Cardiac muscle cell (in vitro differentiated cells and primary cell): ENCODE measurements around the gene ZMYND11. TPM values are rescaled to one million over a fixed set of nuclear protein-coding genes. Genes with fewer than 3 reads are reported as not detected.

Source experiments
- DNase-seq, 2 donors: peaks; one replicate each; pipeline versions ENCODE4 v3.0.0 to v3.0.0-alpha.2; 2010 to 2017; ENCODE audit warnings: low read depth in 1 of 2, low spot score in 1 of 2
- H3K27ac ChIP-seq: fragments of 200-600 bp; sonication (generic); 2 replicates; pipeline ENCODE4 v1.5.1; 2016
- H3K27me3 ChIP-seq: fragments of 200-600 bp; sonication (generic); 2 replicates; pipeline ENCODE4 v1.6.0; 2016; ENCODE audit warnings: control low read depth
- H3K36me3 ChIP-seq: fragments of 200-600 bp; sonication (generic); 2 replicates; pipeline ENCODE4 v1.5.1; 2016; ENCODE audit warnings: control low read depth
- H3K4me1 ChIP-seq: fragments of 200-600 bp; sonication (generic); 2 replicates; pipeline ENCODE4 v1.8.1; 2017; ENCODE audit warnings: low read depth, mild to moderate bottlenecking, mixed run types
- H3K4me3 ChIP-seq: fragments of 200-600 bp; sonication (generic); 2 replicates; pipeline ENCODE4 v1.5.1; 2016; ENCODE audit warnings: mild to moderate bottlenecking
- H3K9me3 ChIP-seq: fragments of 200-600 bp; sonication (generic); 2 replicates; pipeline ENCODE4 v1.5.1; 2017; ENCODE audit warnings: low read depth, mild to moderate bottlenecking, control low read depth
- CTCF ChIP-seq: IDR thresholded peaks from 2 replicates; pipeline ENCODE4 v1.5.1; 2012; ENCODE audit warnings: low read depth, mild to moderate bottlenecking, low read length
- polyA plus RNA-seq: library from polyadenylated mRNA; unstranded; fragments of >200 nt; fragmentation: Nextera tagmentation; extraction: Ambion mirVana; gene quantifications from 2 replicates; pipeline ENCODE4 v1.2.1, GENCODE V29; 2016
- total RNA-seq: library from RNA; depleted of rRNA; stranded (reverse); fragments of >200 nt; gene quantifications from 2 replicates; pipeline ENCODE4 v1.2.3, GENCODE V29; 2016

The ZMYND11 gene
- total RNA-seq = 58.7 and 65.8 TPM in 2 replicates
- polyA plus RNA-seq = 34.3 and 51.9 TPM in 2 replicates

GRCh38 chr10:135132-135600 is at the start of gene ZMYND11:
Gene ZMYND11 (plus strand): TSS chr10:135455. CDS start chr10:180013, 44,558 bp downstream.
- Histone ChIP-seq H3K36me3 (no peaks in the 10 kb centered on the region), H3K9me3 (no peaks in the 10 kb centered on the region), H3K4me1 (peaks cover 17% of the 10 kb centered on the region), H3K27me3 (no peaks in the 10 kb centered on the region), H3K4me3 (peak within 1 kb of the TSS; percentile 85), H3K27ac (peak within 1 kb of the TSS; percentile 99)
- peak; percentile 76 to 78 for DNase-seq
- no peak for TF ChIP-seq CTCF

GRCh38 chr10:86031-86430 is 49.2 kb upstream of the ZMYND11 start:
- H3K4me3 ChIP-seq = no peak overlapping the region
- TF ChIP-seq CTCF = no peak

GRCh38 chr10:87177-88080 is 47.8 kb upstream of the ZMYND11 start:
- Histone ChIP-seq H3K4me3 (no peak overlapping the region), H3K36me3 (no peaks in the 10 kb centered on the region)

More at GRCh38 chr10:86031-86430, 49.2 kb upstream of the ZMYND11 start:
- Histone ChIP-seq H3K27me3 (no peaks in the 10 kb centered on the region), H3K27ac (no peak overlapping the region), H3K4me1 (no peaks in the 10 kb centered on the region), H3K9me3 (no peaks in the 10 kb centered on the region), H3K36me3 (no peaks in the 10 kb centered on the region)
- no peak for DNase-seq

GRCh38 chr10:88253-88652 is 47.0 kb upstream of the ZMYND11 start:
- H3K27me3 ChIP-seq = no peaks in the 10 kb centered on the region
- H3K27ac ChIP-seq = no peak overlapping the region
- no peak for DNase-seq
- H3K9me3 ChIP-seq = no peaks in the 10 kb centered on the region
- H3K4me1 ChIP-seq = no peaks in the 10 kb centered on the region
- no peak overlapping the region for H3K4me3 ChIP-seq
- no peak for TF ChIP-seq CTCF
- H3K36me3 ChIP-seq = no peaks in the 10 kb centered on the region

More at GRCh38 chr10:87177-88080, 47.8 kb upstream of the ZMYND11 start:
- no peaks in the 10 kb centered on the region for H3K27me3 ChIP-seq
- DNase-seq = no peak
- H3K27ac ChIP-seq = no peak overlapping the region
- TF ChIP-seq CTCF = no peak
- H3K4me1 ChIP-seq = no peaks in the 10 kb centered on the region
- no peaks in the 10 kb centered on the region for H3K9me3 ChIP-seq

GRCh38 chr10:89248-89647 is 46.0 kb upstream of the ZMYND11 start:
- TF ChIP-seq CTCF = no peak
- H3K9me3 ChIP-seq = no peaks in the 10 kb centered on the region
- no peak overlapping the region for H3K4me3 ChIP-seq
- DNase-seq = no peak
- H3K4me1 ChIP-seq = no peaks in the 10 kb centered on the region
- no peaks in the 10 kb centered on the region for H3K27me3 ChIP-seq
- H3K36me3 ChIP-seq = no peaks in the 10 kb centered on the region
- H3K27ac ChIP-seq = no peak overlapping the region
